Measurements from ENCODE around the gene XRN1.

XRN1 gene

DNA sequence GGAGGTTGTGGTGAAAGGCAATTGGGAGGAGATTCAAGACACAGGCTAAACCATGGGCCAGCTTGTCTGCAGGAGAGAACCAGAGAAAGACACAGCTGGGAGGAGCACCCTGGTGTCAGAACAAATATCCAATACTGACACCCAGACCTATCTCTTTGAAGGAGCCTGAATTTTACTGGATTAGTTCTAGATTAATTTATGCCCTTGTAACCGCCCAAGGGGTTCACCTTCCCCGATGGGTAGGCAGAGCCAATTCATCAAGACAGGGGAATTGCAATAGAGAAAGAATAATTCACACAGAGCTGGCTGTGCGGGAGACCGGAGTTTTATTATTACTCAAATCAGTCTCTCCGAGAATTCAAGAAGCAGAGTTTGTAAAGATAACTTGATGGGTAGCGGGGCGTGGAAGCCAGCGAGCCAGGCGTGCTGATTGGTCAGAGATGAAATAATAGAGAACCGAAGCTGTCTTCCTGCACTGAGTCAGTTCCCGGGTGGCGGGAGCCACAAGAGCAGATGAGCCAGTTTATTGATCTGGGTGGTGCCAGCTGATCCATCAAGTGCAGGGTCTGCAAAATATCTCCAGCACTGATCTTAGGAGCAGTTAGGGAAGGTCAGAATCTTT, 191.0 kb downstream of the XRN1 start:
- TF ChIP-seq, protein P1, sequence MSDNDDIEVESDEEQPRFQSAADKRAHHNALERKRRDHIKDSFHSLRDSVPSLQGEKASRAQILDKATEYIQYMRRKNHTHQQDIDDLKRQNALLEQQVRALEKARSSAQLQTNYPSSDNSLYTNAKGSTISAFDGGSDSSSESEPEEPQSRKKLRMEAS (IDR thresholded peaks at IDR 0.05; ENCODE audit: low read depth, low read length): no peak
- TF ChIP-seq MYC (IDR thresholded peaks at IDR 0.05; ENCODE audit: low read depth, low read length) (no peak), POLR2A (IDR thresholded peaks at IDR 0.05; ENCODE audit: extremely low read depth, insufficient read length) (no peak)
- TF ChIP-seq, protein P2, sequence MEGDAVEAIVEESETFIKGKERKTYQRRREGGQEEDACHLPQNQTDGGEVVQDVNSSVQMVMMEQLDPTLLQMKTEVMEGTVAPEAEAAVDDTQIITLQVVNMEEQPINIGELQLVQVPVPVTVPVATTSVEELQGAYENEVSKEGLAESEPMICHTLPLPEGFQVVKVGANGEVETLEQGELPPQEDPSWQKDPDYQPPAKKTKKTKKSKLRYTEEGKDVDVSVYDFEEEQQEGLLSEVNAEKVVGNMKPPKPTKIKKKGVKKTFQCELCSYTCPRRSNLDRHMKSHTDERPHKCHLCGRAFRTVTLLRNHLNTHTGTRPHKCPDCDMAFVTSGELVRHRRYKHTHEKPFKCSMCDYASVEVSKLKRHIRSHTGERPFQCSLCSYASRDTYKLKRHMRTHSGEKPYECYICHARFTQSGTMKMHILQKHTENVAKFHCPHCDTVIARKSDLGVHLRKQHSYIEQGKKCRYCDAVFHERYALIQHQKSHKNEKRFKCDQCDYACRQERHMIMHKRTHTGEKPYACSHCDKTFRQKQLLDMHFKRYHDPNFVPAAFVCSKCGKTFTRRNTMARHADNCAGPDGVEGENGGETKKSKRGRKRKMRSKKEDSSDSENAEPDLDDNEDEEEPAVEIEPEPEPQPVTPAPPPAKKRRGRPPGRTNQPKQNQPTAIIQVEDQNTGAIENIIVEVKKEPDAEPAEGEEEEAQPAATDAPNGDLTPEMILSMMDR (IDR thresholded peaks at IDR 0.05; ENCODE audit: low read depth, low read length): no peak
- no peak for DNase-seq (ENCODE audit: low read depth)
- no peak overlapping the region for H3K4me3 ChIP-seq (ENCODE audit: low read depth, low read length)
